Activated gamma-delta T cell (primary cell): ENCODE results near the gene RFX4.

Experiments used
- DNase-seq: peaks from one replicate; lab custom pipeline; 2025; lab: John Stamatoyannopoulos, UW

Gene RFX4

GRCh38 chr12:106646472-106646871 lies 63.7 kb downstream of the RFX4 start:
- DNase-seq = no peak

GRCh38 chr12:106647793-106648514 lies 65.2 kb downstream of the RFX4 start:
- no peak for DNase-seq

GRCh38 chr12:106648736-106649135 lies 65.9 kb downstream of the RFX4 start:
- no peak for DNase-seq

- no peak for DNase-seq
Observed at GRCh38 chr12:106651552-106651951, 68.7 kb downstream of the RFX4 start.

- no peak for DNase-seq
Observed at GRCh38 chr12:106652510-106653015, 69.8 kb downstream of the RFX4 start.

GRCh38 chr12:106655577-106655976 lies 72.8 kb downstream of the RFX4 start:
- DNase-seq = no peak

GRCh38 chr12:106657488-106657887 lies 74.7 kb downstream of the RFX4 start:
- DNase-seq = no peak

GRCh38 chr12:106663385-106663784 lies 80.6 kb downstream of the RFX4 start:
- DNase-seq = no peak

GRCh38 chr12:106669216-106669615 lies 86.4 kb downstream of the RFX4 start:
- DNase-seq = no peak

GRCh38 chr12:106670131-106670530 lies 87.3 kb downstream of the RFX4 start:
- no peak for DNase-seq

- DNase-seq = no peak
Observed at GRCh38 chr12:106671840-106672239, 89.0 kb downstream of the RFX4 start.

- no peak for DNase-seq
Observed at GRCh38 chr12:106672314-106673025, 89.7 kb downstream of the RFX4 start.

- no peak for DNase-seq
Observed at GRCh38 chr12:106673141-106673540, 90.3 kb downstream of the RFX4 start.

- DNase-seq = no peak
Observed at GRCh38 chr12:106675651-106676435, 93.0 kb downstream of the RFX4 start.

GRCh38 chr12:106679574-106679973 lies 96.8 kb downstream of the RFX4 start:
- no peak for DNase-seq

GRCh38 chr12:106680280-106680679 lies 97.5 kb downstream of the RFX4 start:
- DNase-seq = no peak

GRCh38 chr12:106681210-106681609 lies 98.4 kb downstream of the RFX4 start:
- DNase-seq = no peak

GRCh38 chr12:106682594-106683234 lies 99.9 kb downstream of the RFX4 start:
- DNase-seq = no peak

- no peak for DNase-seq
Observed at GRCh38 chr12:106684497-106684896, 101.7 kb downstream of the RFX4 start.

GRCh38 chr12:106685381-106685780 lies 102.6 kb downstream of the RFX4 start:
- no peak for DNase-seq

- DNase-seq = no peak
Observed at GRCh38 chr12:106687672-106688071, 104.9 kb downstream of the RFX4 start.
